Karpas-422 (cell line): Measurements from ENCODE around the gene VEPH1. TPM values are rescaled to one million over a fixed set of nuclear protein-coding genes. Genes with fewer than 3 reads are reported as not detected.

ENCODE experiments used
- DNase-seq: peaks from one replicate; pipeline ENCODE4 v3.0.0-alpha.2; 2015
- H2AFZ ChIP-seq: fragments of 200-600 bp; sonication (generic); 2 replicates; pipeline ENCODE4 v1.6.1; 2014; ENCODE audit warnings: antibody characterized with exemption, low read length, mixed read lengths
- H3K27ac ChIP-seq: fragments of 200-600 bp; sonication (generic); 2 replicates; pipeline ENCODE4 v1.5.1; 2014; ENCODE audit warnings: mild to moderate bottlenecking, low read length, moderate library complexity
- H3K27me3 ChIP-seq: fragments of 200-600 bp; sonication (generic); 2 replicates; pipeline ENCODE4 v1.6.1; 2014; ENCODE audit warnings: low read length, mixed read lengths
- H3K36me3 ChIP-seq: fragments of 200-600 bp; sonication (generic); 2 replicates; pipeline ENCODE4 v1.6.1; 2014; ENCODE audit warnings: low read length, mixed read lengths; ENCODE audit not compliant: insufficient read depth
- H3K4me1 ChIP-seq: fragments of 200-600 bp; sonication (generic); 2 replicates; pipeline ENCODE4 v1.6.1; 2014; ENCODE audit warnings: mild to moderate bottlenecking, low read length, mixed read lengths
- H3K4me2 ChIP-seq: fragments of 200-600 bp; sonication (generic); 2 replicates; pipeline ENCODE4 v1.6.1; 2014; ENCODE audit warnings: low read length, low read depth, mild to moderate bottlenecking; ENCODE audit not compliant: poor library complexity, severe bottlenecking
- H3K4me3 ChIP-seq: fragments of 200-600 bp; sonication (generic); 2 replicates; pipeline ENCODE4 v1.5.1; 2014; ENCODE audit warnings: mild to moderate bottlenecking, antibody characterized with exemption, low read length, mixed read lengths
- H3K79me2 ChIP-seq: fragments of 200-600 bp; sonication (generic); 2 replicates; pipeline ENCODE4 v1.6.1; 2014; ENCODE audit warnings: mild to moderate bottlenecking, low read length, mixed read lengths
- H3K9ac ChIP-seq: fragments of 200-600 bp; sonication (generic); 2 replicates; pipeline ENCODE4 v1.6.0; 2014; ENCODE audit warnings: low read length
- H3K9me2 ChIP-seq: fragments of 200-600 bp; sonication (generic), shearing (Covaris generic); replicated peaks from 2 replicates; pipeline ENCODE4 v1.6.0; 2014; ENCODE audit warnings: mild to moderate bottlenecking, low read length, moderate library complexity; ENCODE audit not compliant: insufficient read depth
- H3K9me3 ChIP-seq: fragments of 300-700, 200-600 bp; sonication (generic); 2 replicates; pipeline ENCODE4 v1.6.1; 2014; ENCODE audit warnings: low read length, mixed read lengths
- H4K20me1 ChIP-seq: fragments of 200-600 bp; sonication (generic); 2 replicates; pipeline ENCODE4 v1.6.1; 2014; ENCODE audit warnings: mild to moderate bottlenecking, antibody characterized with exemption, low read length, low read depth; ENCODE audit not compliant: insufficient read depth
- total RNA-seq: library from RNA; depleted of rRNA; stranded (reverse); fragments of >200 nt; shearing (Covaris generic); gene quantifications from 2 replicates; pipeline ENCODE4 v1.2.3, GENCODE V29; 2014; ENCODE audit warnings: low replicate concordance

The VEPH1 gene
- total RNA-seq, 1 experiment from 2014 or later: not detected

GRCh38 chr3:157499342-157499963, 3.8 kb downstream of the VEPH1 start:
- Histone ChIP-seq H3K9me2 (no peaks in the 10 kb centered on the region), H3K4me2 (no peak overlapping the region), H3K36me3 (no peaks in the 10 kb centered on the region), H3K4me3 (no peak overlapping the region), H3K9ac (no peak overlapping the region), H3K79me2 (no peaks in the 10 kb centered on the region), H2AFZ (no peak overlapping the region), H3K27me3 (no peaks in the 10 kb centered on the region), H3K9me3 (no peaks in the 10 kb centered on the region), H3K27ac (no peak overlapping the region), H3K4me1 (no peaks in the 10 kb centered on the region), H4K20me1 (no peaks in the 10 kb centered on the region)
- no peak for DNase-seq

GRCh38 chr3:157498371-157498770, 4.8 kb downstream of the VEPH1 start:
- Histone ChIP-seq H3K4me1 (no peaks in the 10 kb centered on the region), H3K27me3 (no peaks in the 10 kb centered on the region), H4K20me1 (no peaks in the 10 kb centered on the region), H3K9me2 (no peaks in the 10 kb centered on the region), H3K79me2 (no peaks in the 10 kb centered on the region), H3K4me2 (no peak overlapping the region), H3K9ac (no peak overlapping the region), H3K9me3 (no peaks in the 10 kb centered on the region), H3K4me3 (no peak overlapping the region), H3K27ac (no peak overlapping the region), H3K36me3 (no peaks in the 10 kb centered on the region), H2AFZ (no peak overlapping the region)
- DNase-seq: no peak

- Histone ChIP-seq H3K27me3 (no peaks in the 10 kb centered on the region), H3K9me2 (no peaks in the 10 kb centered on the region), H3K4me1 (no peaks in the 10 kb centered on the region), H3K9me3 (no peaks in the 10 kb centered on the region), H3K4me3 (no peak overlapping the region), H3K36me3 (no peaks in the 10 kb centered on the region), H2AFZ (no peak overlapping the region), H4K20me1 (no peaks in the 10 kb centered on the region), H3K4me2 (no peak overlapping the region), H3K79me2 (no peaks in the 10 kb centered on the region), H3K27ac (no peak overlapping the region), H3K9ac (no peak overlapping the region)
- no peak for DNase-seq
These were observed 7.4 kb downstream of the VEPH1 start for GRCh38 chr3:157495846-157496245.

GRCh38 chr3:157494581-157495281, 8.5 kb downstream of the VEPH1 start:
- no peak overlapping the region for H3K4me2 ChIP-seq

GRCh38 chr3:157493627-157494550, 9.3 kb downstream of the VEPH1 start:
- Histone ChIP-seq H3K4me2 (no peak overlapping the region), H3K9ac (no peak overlapping the region), H3K4me1 (no peaks in the 10 kb centered on the region), H2AFZ (no peak overlapping the region), H3K9me2 (no peaks in the 10 kb centered on the region), H3K4me3 (no peak overlapping the region), H3K27me3 (no peaks in the 10 kb centered on the region), H3K79me2 (no peaks in the 10 kb centered on the region), H3K9me3 (no peaks in the 10 kb centered on the region), H4K20me1 (no peaks in the 10 kb centered on the region), H3K27ac (no peak overlapping the region), H3K36me3 (no peaks in the 10 kb centered on the region)
- peak; percentile 69 for DNase-seq

More at GRCh38 chr3:157494581-157495281, 8.5 kb downstream of the VEPH1 start:
- Histone ChIP-seq H3K9ac (no peak overlapping the region), H3K9me2 (no peaks in the 10 kb centered on the region), H3K4me3 (no peak overlapping the region), H3K4me1 (no peaks in the 10 kb centered on the region), H3K27me3 (no peaks in the 10 kb centered on the region), H3K27ac (no peak overlapping the region), H3K79me2 (no peaks in the 10 kb centered on the region), H2AFZ (no peak overlapping the region), H3K36me3 (no peaks in the 10 kb centered on the region), H3K9me3 (no peaks in the 10 kb centered on the region), H4K20me1 (no peaks in the 10 kb centered on the region)
- DNase-seq: no peak

GRCh38 chr3:157491136-157491535, 12.1 kb downstream of the VEPH1 start:
- H3K4me2 ChIP-seq: no peak overlapping the region
- DNase-seq: no peak
- H3K4me1 ChIP-seq: no peaks in the 10 kb centered on the region
- no peaks in the 10 kb centered on the region for H3K27me3 ChIP-seq
- H3K9me3 ChIP-seq: no peaks in the 10 kb centered on the region
- no peak overlapping the region for H2AFZ ChIP-seq
- H3K9ac ChIP-seq: no peak overlapping the region
- H3K4me3 ChIP-seq: no peak overlapping the region
- H3K9me2 ChIP-seq: no peaks in the 10 kb centered on the region
- H3K36me3 ChIP-seq: no peaks in the 10 kb centered on the region
- H4K20me1 ChIP-seq: no peaks in the 10 kb centered on the region
- H3K27ac ChIP-seq: no peak overlapping the region
- H3K79me2 ChIP-seq: no peaks in the 10 kb centered on the region

- H3K4me2 ChIP-seq: no peak overlapping the region
- no peaks in the 10 kb centered on the region for H3K4me1 ChIP-seq
- no peaks in the 10 kb centered on the region for H4K20me1 ChIP-seq
- H3K79me2 ChIP-seq: no peaks in the 10 kb centered on the region
- no peaks in the 10 kb centered on the region for H3K9me3 ChIP-seq
- H2AFZ ChIP-seq: no peak overlapping the region
- DNase-seq: no peak
- no peaks in the 10 kb centered on the region for H3K9me2 ChIP-seq
- H3K27ac ChIP-seq: no peak overlapping the region
- H3K9ac ChIP-seq: no peak overlapping the region
- no peaks in the 10 kb centered on the region for H3K36me3 ChIP-seq
- no peaks in the 10 kb centered on the region for H3K27me3 ChIP-seq
- no peak overlapping the region for H3K4me3 ChIP-seq
These were observed 15.1 kb downstream of the VEPH1 start for GRCh38 chr3:157488144-157488543.

GRCh38 chr3:157487339-157487738, 15.9 kb downstream of the VEPH1 start:
- H3K9me2 ChIP-seq: no peaks in the 10 kb centered on the region
- no peaks in the 10 kb centered on the region for H3K4me1 ChIP-seq
- no peaks in the 10 kb centered on the region for H4K20me1 ChIP-seq
- no peak overlapping the region for H3K9ac ChIP-seq
- no peak overlapping the region for H3K4me3 ChIP-seq
- H3K27me3 ChIP-seq: no peaks in the 10 kb centered on the region
- no peak overlapping the region for H2AFZ ChIP-seq
- no peak overlapping the region for H3K27ac ChIP-seq
- no peaks in the 10 kb centered on the region for H3K36me3 ChIP-seq
- H3K79me2 ChIP-seq: no peaks in the 10 kb centered on the region
- no peak overlapping the region for H3K4me2 ChIP-seq
- DNase-seq: no peak
- H3K9me3 ChIP-seq: no peaks in the 10 kb centered on the region
